HepG2 (cell line): ENCODE data around the gene NRN1L. TPM values are rescaled to one million over a fixed set of nuclear protein-coding genes. Genes with fewer than 3 reads are reported as not detected.

Source experiments
- ARID3A ChIP-seq: IDR thresholded peaks from 2 replicates; pipeline ENCODE4 v1.6.1; 2012; ENCODE audit warnings: low read depth, low read length, improper control_type of control experiment
- IKZF1 ChIP-seq: fragments of 450-650 bp; IDR thresholded peaks from 2 replicates; pipeline ENCODE4 v1.7.1; 2016
- KLF11 ChIP-seq: IDR thresholded peaks from 2 replicates; pipeline ENCODE4 v1.6.1; 2016; ENCODE audit warnings: missing compliant biosample characterization
- REPIN1 ChIP-seq: sonication (generic); formaldehyde crosslinking; IDR thresholded peaks from 2 replicates; pipeline ENCODE4 v1.8.0; 2022; ENCODE audit warnings: missing genetic modification reagents, low read depth, mild to moderate bottlenecking, borderline replicate concordance
- SNAPC2 ChIP-seq: sonication (generic); formaldehyde crosslinking; IDR thresholded peaks from 2 replicates; pipeline ENCODE4 v1.8.1; 2022; ENCODE audit warnings: mild to moderate bottlenecking, missing genetic modification reagents
- ZBTB39 ChIP-seq: sonication (generic); formaldehyde crosslinking; IDR thresholded peaks from 2 replicates; pipeline ENCODE4 v1.5.0; 2020; ENCODE audit warnings: missing genetic modification reagents
- ZMAT5 ChIP-seq: sonication (generic); formaldehyde crosslinking; IDR thresholded peaks from 2 replicates; pipeline ENCODE4 v1.5.0; 2020; ENCODE audit warnings: mild to moderate bottlenecking, low read depth, missing genetic modification reagents, borderline replicate concordance
- ZMYM4 ChIP-seq: sonication (generic); formaldehyde crosslinking; IDR thresholded peaks from 2 replicates; pipeline ENCODE4 v1.8.1; 2023; ENCODE audit warnings: mild to moderate bottlenecking, missing genetic modification reagents
- ZNF232 ChIP-seq: sonication (generic); formaldehyde crosslinking; IDR thresholded peaks from 2 replicates; pipeline ENCODE4 v1.4.0; 2020; ENCODE audit warnings: missing genetic modification reagents, borderline replicate concordance
- ZNF30 ChIP-seq: sonication (generic); formaldehyde crosslinking; IDR thresholded peaks from 2 replicates; pipeline ENCODE4 v1.5.0; 2020; ENCODE audit warnings: mild to moderate bottlenecking, missing genetic modification reagents
- ZNF761 ChIP-seq: sonication (generic); formaldehyde crosslinking; conservative IDR thresholded peaks from 2 replicates; pipeline ENCODE4 v1.4.0; 2020; ENCODE audit warnings: mild to moderate bottlenecking, missing genetic modification reagents
- ZNF781 ChIP-seq: sonication (generic); formaldehyde crosslinking; IDR thresholded peaks from 2 replicates; pipeline ENCODE4 v1.5.1; 2020; ENCODE audit warnings: borderline replicate concordance, mild to moderate bottlenecking, missing genetic modification reagents; ENCODE audit errors: not compliant biosample characterization
- ZNF800 ChIP-seq: sonication (generic); formaldehyde crosslinking; IDR thresholded peaks from 2 replicates; pipeline ENCODE4 v1.4.0; 2020; ENCODE audit warnings: missing genetic modification reagents
- polyA plus RNA-seq, 8 experiments: library from polyadenylated mRNA; depleted of rRNA in 3 of 8; stranded (reverse) in 7 of 8; unstranded in 1 of 8; fragments of >200 nt; fragmentation: Illumina TruSeq in 4 of 8; extraction: Trizol in 4 of 8; gene quantifications; 2 replicates each; pipeline versions ENCODE4 v1.2.1 to v1.2.3, GENCODE V29; 2011 to 2016; ENCODE audit warnings: low read depth in 4 of 8, missing spikeins in 1 of 8, mixed read lengths in 1 of 8; ENCODE audit not compliant: insufficient read depth in 1 of 8
- total RNA-seq, 5 experiments: library from RNA; depleted of rRNA; stranded (reverse); fragments of >200 nt; fragmentation: Illumina TruSeq; extraction: Trizol; gene quantifications; 2 replicates each; pipeline ENCODE4 v1.2.3, GENCODE V29; 2016; ENCODE audit warnings: low read depth in 1 of 5
- TF ChIP-seq, protein P1 (sequence below): sonication (generic); formaldehyde crosslinking; IDR thresholded peaks from 2 replicates; pipeline ENCODE4 v1.5.0; 2020; ENCODE audit warnings: mild to moderate bottlenecking, missing genetic modification reagents
- TF ChIP-seq, protein P2 (sequence below): sonication (generic); formaldehyde crosslinking; conservative IDR thresholded peaks from 2 replicates; pipeline ENCODE4 v1.8.0; 2022; ENCODE audit warnings: low read depth, missing genetic modification reagents
- TF ChIP-seq, protein P3 (sequence below): sonication (generic); formaldehyde crosslinking; IDR thresholded peaks from 2 replicates; pipeline ENCODE4 v1.9.0; 2021; ENCODE audit warnings: missing genetic modification reagents, borderline replicate concordance

Gene NRN1L
- total and polyA plus RNA-seq, 2 of the 13 experiments (the other 11 are each of a cell fraction or from before 2014, with no cell fraction given): 0.53 to 1.2 TPM

DNA sequence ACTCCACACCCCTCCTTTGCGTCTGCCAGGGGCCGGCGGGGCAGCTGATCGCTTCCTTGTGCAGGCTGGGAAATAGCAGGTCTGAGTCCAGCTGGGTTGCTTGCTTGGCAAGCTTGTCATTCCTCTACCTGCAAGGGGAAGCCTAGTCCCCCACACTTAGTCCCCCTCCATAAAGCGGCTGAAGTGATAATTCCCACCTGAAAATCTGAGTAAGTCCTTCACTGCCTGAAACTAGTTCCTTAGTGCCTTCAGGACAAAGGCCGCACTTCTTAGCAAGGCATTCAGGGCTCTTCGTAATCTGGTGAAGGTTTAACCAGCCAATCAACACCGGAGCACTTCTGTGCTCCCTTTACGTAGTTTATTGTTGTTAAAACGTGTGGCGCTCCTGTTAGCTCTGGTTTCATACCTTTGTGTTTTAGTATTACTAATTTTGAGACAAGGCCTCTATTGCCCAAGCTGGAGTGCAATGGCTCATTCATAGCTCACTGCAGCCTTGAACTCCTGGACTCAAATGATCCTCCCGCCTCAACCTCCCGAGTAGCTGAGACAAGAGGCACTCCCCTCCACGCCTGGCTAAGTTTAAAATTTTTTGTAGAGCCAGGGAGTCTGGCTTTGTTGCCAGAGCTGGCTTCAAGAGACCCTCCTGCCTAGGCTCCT is 9.2 kb downstream of the NRN1L start (continued):
- TF ChIP-seq ZNF800 (CRISPR knock-in tag): no peak; the same call in 1 of the 2 replicates
- TF ChIP-seq IKZF1: no peak
- TF ChIP-seq ZNF232 (CRISPR knock-in tag): no peak
- TF ChIP-seq ARID3A: no peak
- 0 out of 2 replicates have a peak, but pooled peaks have one; percentile 12 for TF ChIP-seq ZNF30 (CRISPR knock-in tag)
- no peak for TF ChIP-seq REPIN1 (CRISPR knock-in tag)
- TF ChIP-seq ZNF781 (CRISPR knock-in tag): peak; percentile 33
- TF ChIP-seq, protein P1, sequence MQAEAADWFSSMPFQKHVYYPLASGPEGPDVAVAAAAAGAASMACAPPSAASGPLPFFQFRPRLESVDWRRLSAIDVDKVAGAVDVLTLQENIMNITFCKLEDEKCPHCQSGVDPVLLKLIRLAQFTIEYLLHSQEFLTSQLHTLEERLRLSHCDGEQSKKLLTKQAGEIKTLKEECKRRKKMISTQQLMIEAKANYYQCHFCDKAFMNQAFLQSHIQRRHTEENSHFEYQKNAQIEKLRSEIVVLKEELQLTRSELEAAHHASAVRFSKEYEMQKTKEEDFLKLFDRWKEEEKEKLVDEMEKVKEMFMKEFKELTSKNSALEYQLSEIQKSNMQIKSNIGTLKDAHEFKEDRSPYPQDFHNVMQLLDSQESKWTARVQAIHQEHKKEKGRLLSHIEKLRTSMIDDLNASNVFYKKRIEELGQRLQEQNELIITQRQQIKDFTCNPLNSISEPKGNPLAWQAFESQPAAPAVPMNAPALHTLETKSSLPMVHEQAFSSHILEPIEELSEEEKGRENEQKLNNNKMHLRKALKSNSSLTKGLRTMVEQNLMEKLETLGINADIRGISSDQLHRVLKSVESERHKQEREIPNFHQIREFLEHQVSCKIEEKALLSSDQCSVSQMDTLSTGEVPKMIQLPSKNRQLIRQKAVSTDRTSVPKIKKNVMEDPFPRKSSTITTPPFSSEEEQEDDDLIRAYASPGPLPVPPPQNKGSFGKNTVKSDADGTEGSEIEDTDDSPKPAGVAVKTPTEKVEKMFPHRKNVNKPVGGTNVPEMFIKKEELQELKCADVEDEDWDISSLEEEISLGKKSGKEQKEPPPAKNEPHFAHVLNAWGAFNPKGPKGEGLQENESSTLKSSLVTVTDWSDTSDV: no peak
- TF ChIP-seq KLF11: no peak
- 0 out of 2 replicates have a peak, but pooled peaks have one; percentile 17 for TF ChIP-seq ZMYM4
- TF ChIP-seq, protein P2, sequence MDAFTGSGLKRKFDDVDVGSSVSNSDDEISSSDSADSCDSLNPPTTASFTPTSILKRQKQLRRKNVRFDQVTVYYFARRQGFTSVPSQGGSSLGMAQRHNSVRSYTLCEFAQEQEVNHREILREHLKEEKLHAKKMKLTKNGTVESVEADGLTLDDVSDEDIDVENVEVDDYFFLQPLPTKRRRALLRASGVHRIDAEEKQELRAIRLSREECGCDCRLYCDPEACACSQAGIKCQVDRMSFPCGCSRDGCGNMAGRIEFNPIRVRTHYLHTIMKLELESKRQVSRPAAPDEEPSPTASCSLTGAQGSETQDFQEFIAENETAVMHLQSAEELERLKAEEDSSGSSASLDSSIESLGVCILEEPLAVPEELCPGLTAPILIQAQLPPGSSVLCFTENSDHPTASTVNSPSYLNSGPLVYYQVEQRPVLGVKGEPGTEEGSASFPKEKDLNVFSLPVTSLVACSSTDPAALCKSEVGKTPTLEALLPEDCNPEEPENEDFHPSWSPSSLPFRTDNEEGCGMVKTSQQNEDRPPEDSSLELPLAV (CRISPR knock-in tag): no peak
- TF ChIP-seq ZBTB39 (CRISPR knock-in tag): peak; percentile 19; the same call in 1 of the 2 replicates
- TF ChIP-seq ZNF761: no peak
- TF ChIP-seq, protein P3, sequence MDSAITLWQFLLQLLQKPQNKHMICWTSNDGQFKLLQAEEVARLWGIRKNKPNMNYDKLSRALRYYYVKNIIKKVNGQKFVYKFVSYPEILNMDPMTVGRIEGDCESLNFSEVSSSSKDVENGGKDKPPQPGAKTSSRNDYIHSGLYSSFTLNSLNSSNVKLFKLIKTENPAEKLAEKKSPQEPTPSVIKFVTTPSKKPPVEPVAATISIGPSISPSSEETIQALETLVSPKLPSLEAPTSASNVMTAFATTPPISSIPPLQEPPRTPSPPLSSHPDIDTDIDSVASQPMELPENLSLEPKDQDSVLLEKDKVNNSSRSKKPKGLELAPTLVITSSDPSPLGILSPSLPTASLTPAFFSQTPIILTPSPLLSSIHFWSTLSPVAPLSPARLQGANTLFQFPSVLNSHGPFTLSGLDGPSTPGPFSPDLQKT (CRISPR knock-in tag): no peak
- no peak for TF ChIP-seq SNAPC2 (CRISPR knock-in tag)
- no peak for TF ChIP-seq ZMAT5 (CRISPR knock-in tag)
